WI38 (cell line): Measurements from ENCODE around the gene BCAR1.

Source experiments
- H3K4me3 ChIP-seq: 2 replicates; pipeline ENCODE4 v1.5.1; 2011; ENCODE audit warnings: low read depth, mild to moderate bottlenecking, control low read depth, low read length
- TF ChIP-seq, protein P1 (sequence below): IDR thresholded peaks from 2 replicates; pipeline ENCODE4 v1.5.1; 2012; ENCODE audit warnings: low read depth, mild to moderate bottlenecking, control low read depth, low read length

The BCAR1 gene

DNA sequence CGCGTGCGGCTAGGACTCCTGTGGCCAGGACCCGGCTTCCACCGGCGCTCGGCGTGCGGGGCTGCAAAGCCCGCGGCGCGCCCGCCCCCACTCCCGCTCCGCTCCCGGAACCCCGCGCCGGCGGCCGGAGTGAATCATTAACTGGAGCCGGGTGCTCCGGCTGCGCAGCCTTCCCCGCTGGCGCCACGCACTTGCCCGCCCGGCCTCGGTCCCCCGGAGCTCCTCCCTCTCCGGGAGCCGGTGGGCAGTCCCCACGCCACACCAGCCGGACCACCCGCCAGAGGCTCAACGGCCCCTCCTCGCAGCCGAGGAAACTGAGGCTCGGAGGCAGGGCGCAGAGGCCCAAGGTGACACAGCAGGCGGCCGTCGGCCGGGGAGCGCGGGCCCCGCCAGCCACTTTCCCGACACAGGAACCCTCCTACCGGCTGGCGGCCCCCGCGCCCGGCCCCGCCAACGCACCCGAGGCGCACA is 580 bp downstream of the BCAR1 start:
- peak overlapping the region; percentile 93 for H3K4me3 ChIP-seq

DNA sequence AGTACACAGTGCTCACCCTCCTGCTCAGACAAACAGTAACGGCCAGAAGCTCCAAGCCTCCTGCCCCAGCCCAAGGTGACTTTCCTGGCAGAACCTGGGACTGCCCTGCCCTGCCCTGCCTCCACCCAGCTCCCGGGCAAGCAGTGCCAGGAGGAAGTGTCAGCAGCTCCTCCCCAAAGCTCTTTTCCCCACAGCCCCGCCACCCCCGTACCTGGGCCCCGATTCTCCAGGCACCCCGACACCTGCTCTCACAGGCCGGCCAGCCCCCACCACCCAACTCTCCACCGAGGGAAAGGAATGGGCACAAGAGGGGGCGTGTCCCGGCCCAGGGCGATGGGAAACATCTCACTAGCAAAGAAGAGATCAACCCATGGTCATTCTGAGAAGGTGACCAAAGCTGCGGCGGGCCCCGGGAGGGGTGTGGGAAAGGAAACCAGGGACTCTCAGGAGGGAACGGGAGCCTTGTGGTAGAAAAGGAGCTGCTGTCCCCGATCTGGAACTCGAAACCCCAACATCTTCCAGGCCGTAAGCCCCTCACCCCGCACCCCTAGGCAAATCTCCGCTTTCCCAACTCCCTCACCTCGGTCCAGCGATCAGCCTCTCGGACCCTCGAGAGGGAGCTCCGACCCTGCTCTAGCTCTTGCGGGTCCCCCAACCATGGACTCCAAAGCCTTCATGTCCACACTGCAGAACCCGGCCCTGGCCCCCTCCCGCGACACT is 1.2 kb downstream of the BCAR1 start:
- TF ChIP-seq, protein P1, sequence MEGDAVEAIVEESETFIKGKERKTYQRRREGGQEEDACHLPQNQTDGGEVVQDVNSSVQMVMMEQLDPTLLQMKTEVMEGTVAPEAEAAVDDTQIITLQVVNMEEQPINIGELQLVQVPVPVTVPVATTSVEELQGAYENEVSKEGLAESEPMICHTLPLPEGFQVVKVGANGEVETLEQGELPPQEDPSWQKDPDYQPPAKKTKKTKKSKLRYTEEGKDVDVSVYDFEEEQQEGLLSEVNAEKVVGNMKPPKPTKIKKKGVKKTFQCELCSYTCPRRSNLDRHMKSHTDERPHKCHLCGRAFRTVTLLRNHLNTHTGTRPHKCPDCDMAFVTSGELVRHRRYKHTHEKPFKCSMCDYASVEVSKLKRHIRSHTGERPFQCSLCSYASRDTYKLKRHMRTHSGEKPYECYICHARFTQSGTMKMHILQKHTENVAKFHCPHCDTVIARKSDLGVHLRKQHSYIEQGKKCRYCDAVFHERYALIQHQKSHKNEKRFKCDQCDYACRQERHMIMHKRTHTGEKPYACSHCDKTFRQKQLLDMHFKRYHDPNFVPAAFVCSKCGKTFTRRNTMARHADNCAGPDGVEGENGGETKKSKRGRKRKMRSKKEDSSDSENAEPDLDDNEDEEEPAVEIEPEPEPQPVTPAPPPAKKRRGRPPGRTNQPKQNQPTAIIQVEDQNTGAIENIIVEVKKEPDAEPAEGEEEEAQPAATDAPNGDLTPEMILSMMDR: no peak
- H3K4me3 ChIP-seq: peak overlapping the region; percentile 93

More for the DNA sequence above, 580 bp downstream of the BCAR1 start:
- TF ChIP-seq, protein P1: no peak

DNA sequence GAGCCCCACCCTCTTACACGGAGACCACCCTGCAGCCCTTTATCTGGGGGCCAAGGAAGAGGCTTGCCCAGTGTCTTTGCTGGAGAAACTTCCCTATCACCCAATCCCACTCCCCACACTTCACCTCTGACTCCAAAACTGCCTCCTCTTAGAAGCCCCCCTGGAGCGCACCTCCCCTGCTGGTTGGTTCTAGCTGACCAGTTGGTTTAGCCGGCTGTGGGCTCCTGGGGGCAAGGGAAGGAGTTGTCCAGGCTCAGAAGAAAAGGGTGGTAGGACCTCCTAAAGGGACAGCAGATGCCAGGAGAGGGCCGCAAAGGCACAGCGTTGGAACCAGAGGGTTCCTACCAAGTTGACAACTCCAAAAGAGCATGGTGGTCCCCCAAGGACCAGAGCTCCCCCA is 2.0 kb downstream of the BCAR1 start:
- H3K4me3 ChIP-seq: peak overlapping the region; percentile 93
- TF ChIP-seq, protein P1: no peak

DNA sequence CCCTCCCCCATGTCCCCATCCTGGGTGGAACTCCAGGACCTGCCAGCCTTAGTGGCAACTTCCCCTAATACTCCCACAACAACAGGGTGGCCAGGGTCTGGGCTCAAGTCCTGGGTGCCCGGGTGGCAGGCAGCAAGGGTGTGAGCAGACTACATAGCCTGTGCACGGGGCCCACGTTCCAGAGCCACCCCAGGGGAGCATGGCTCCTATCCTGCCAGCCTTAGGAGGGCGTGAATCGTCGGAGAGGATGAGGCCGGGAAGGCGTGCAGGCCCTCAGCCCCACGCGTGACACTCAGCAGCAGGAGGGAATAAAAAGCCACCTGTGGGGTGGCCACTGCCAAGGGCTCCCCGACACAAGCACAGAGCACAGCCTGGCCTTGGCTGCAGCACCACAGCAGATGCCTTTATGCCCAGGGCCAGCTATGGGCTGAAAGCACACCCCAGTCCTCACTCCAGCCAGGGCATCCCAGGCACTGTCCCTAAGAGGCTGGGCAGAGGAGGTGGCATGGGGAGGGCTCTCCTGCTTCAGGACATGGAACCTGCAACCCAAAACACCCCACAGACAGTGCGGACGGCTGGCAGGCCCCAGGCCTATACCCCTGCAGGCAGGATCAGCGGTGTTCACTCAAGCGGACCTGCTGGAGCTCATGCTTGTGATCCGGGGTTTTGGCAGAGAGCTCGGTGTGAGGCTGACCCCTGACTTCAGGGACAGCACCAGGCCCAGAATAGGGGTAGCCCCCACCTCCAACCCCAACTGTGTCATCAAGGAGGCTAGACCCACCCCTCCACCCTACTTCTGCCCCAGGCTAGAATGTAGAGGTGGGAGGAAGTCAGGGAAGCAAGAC is 2.7 kb downstream of the BCAR1 start:
- peak overlapping the region; percentile 93 for H3K4me3 ChIP-seq
- TF ChIP-seq, protein P1: no peak

DNA sequence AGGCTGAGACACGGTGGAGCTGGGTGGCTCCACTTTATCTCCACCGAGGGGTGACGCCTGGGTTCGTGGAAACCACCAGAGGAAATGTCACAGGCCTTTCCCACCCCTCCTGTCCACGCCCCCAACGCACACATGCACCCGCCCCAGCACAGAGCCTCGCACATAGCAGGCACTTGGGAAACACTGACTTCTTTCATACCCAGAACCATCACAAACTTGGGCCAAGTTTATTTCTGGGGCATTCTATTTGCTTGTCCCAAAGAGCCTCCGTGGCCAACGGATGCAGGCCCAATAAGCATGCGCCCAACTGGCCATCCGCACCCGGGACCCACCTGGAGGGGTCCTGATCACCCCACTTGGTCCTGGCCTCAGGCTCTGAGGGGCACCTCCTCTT is 3.3 kb downstream of the BCAR1 start:
- TF ChIP-seq, protein P1: no peak
- peak overlapping the region; percentile 93 for H3K4me3 ChIP-seq

DNA sequence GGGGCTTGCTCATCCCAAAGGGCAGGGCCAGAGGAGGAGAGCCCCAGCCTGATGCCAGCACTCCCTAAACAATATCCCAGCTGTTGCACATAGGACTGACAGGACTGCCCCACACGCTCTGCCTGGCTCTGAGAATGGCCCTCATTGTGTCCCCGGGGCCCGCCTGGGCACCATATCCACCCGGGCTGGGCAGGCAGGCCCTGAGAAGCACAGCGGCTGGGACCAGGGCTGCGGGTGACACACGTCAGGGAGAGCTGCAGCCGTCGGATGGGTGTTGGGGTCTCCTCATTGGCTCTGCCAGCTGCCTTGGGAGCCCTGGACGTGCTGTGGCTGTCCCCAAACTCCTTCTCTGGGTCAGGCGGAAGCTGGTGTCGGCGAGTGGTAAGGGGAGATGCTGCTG is 4.2 kb downstream of the BCAR1 start:
- TF ChIP-seq, protein P1: no peak
- no peak overlapping the region for H3K4me3 ChIP-seq
